Right renal cortex interstitium (tissue), 3 donors: ENCODE data around the gene MBP. TPM values are rescaled to one million over a fixed set of nuclear protein-coding genes. Genes with fewer than 3 reads are reported as not detected.
"Not testable (repeated sequence)": the region's sequence is repeated elsewhere in the genome, so short reads cannot be mapped to it uniquely, and the experiment has no call there.

Experiments used
- DNase-seq, 3 donors: peaks; one replicate each; pipeline ENCODE4 v3.0.0-alpha.2; 2013; ENCODE audit warnings: low read depth in 3 of 3, low spot score in 2 of 3
- polyA plus RNA-seq, 3 donors: library from polyadenylated mRNA; unstranded; fragments of 120-200 nt; gene quantifications; one replicate each; pipeline ENCODE4 v1.2.1, GENCODE V29; 2013; ENCODE audit not compliant: insufficient read length in 3 of 3

The MBP gene
- polyA plus RNA-seq, 3 donors = 17.5 to 20.9 (median 17.7) TPM

- DNase-seq = no peak
These were observed 138.4 kb downstream of the MBP start for GRCh38 chr18:76994086-76994654.

- DNase-seq = no peak
These were observed 139.0 kb downstream of the MBP start for GRCh38 chr18:76993573-76993972.

GRCh38 chr18:76993085-76993382 is 139.5 kb downstream of the MBP start:
- no peak for DNase-seq

GRCh38 chr18:76992226-76993084 is 140.1 kb downstream of the MBP start:
- no peak for DNase-seq

- no peak for DNase-seq
These were observed 141.4 kb downstream of the MBP start for GRCh38 chr18:76991021-76991688.

- not testable (repeated sequence) for DNase-seq
These were observed 142.1 kb downstream of the MBP start for GRCh38 chr18:76990343-76991020.

- no peak for DNase-seq
These were observed 142.9 kb downstream of the MBP start for GRCh38 chr18:76989647-76990190.

GRCh38 chr18:76988827-76989646 is 143.5 kb downstream of the MBP start:
- DNase-seq = no peak

- DNase-seq = no peak
These were observed 144.4 kb downstream of the MBP start for GRCh38 chr18:76988031-76988826.

GRCh38 chr18:76986406-76986805 is 146.2 kb downstream of the MBP start:
- DNase-seq = no peak

GRCh38 chr18:76985951-76986236 is 146.7 kb downstream of the MBP start:
- no peak for DNase-seq

GRCh38 chr18:76985156-76985950 is 147.2 kb downstream of the MBP start:
- no peak for DNase-seq

- DNase-seq = no peak
These were observed 148.1 kb downstream of the MBP start for GRCh38 chr18:76984193-76985155.

GRCh38 chr18:76983613-76984051 is 149.0 kb downstream of the MBP start:
- DNase-seq = no peak

GRCh38 chr18:76982841-76983583 is 149.6 kb downstream of the MBP start:
- DNase-seq = peak in 1 of 3 donors; percentile 51

GRCh38 chr18:76982038-76982437 is 150.5 kb downstream of the MBP start:
- no peak for DNase-seq
